GM12801 (cell line): ENCODE measurements around the gene ARMC3.

Experiments
- CTCF ChIP-seq: IDR thresholded peaks from one replicate; pipeline ENCODE4 v1.5.1; 2011; ENCODE audit warnings: control low read depth; ENCODE audit not compliant: insufficient read length; ENCODE audit errors: extremely low read depth

ARMC3 gene

GRCh38 chr10:22899775-22900174 is 28.1 kb upstream of the ARMC3 start:
- TF ChIP-seq CTCF: no peak

- TF ChIP-seq CTCF: no peak
Observed at GRCh38 chr10:22900841-22901601, 26.8 kb upstream of the ARMC3 start.

- no peak for TF ChIP-seq CTCF
Observed at GRCh38 chr10:22903694-22904093, 24.2 kb upstream of the ARMC3 start.

- no peak for TF ChIP-seq CTCF
Observed at GRCh38 chr10:22906767-22907166, 21.1 kb upstream of the ARMC3 start.

GRCh38 chr10:22908837-22909236 is 19.0 kb upstream of the ARMC3 start:
- no peak for TF ChIP-seq CTCF

GRCh38 chr10:22911067-22911466 is 16.8 kb upstream of the ARMC3 start:
- no peak for TF ChIP-seq CTCF

GRCh38 chr10:22911889-22912762 is 15.7 kb upstream of the ARMC3 start:
- no peak for TF ChIP-seq CTCF
